Measurements from ENCODE around the gene RAP1GAP2. TPM values are rescaled to one million over a fixed set of nuclear protein-coding genes. Genes with fewer than 3 reads are reported as not detected.

RAP1GAP2 gene
- total RNA-seq, 1 experiment from 2014 or later = 72.8 TPM

DNA sequence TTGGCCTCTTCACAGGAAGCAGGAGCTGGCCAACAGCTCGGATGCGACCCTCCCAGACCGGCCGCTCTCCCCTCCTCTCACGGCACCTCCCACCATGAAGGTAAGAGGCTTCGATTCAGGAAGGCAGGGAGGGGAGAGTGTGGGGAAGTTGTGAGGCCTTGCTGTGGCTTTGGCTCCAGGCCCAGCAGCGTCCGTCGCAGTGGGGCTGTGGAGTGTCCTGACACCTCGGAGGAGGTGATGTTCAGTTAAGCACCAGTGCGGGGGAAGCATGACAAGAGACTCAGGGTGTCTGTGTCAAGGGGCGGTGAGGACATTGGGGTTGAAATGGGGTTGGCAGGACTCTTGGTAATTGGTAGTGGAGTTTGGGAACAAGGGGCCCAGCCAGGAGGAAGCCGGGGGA lies 109.0 kb downstream of the RAP1GAP2 start (continued):
- TF ChIP-seq, protein P1, sequence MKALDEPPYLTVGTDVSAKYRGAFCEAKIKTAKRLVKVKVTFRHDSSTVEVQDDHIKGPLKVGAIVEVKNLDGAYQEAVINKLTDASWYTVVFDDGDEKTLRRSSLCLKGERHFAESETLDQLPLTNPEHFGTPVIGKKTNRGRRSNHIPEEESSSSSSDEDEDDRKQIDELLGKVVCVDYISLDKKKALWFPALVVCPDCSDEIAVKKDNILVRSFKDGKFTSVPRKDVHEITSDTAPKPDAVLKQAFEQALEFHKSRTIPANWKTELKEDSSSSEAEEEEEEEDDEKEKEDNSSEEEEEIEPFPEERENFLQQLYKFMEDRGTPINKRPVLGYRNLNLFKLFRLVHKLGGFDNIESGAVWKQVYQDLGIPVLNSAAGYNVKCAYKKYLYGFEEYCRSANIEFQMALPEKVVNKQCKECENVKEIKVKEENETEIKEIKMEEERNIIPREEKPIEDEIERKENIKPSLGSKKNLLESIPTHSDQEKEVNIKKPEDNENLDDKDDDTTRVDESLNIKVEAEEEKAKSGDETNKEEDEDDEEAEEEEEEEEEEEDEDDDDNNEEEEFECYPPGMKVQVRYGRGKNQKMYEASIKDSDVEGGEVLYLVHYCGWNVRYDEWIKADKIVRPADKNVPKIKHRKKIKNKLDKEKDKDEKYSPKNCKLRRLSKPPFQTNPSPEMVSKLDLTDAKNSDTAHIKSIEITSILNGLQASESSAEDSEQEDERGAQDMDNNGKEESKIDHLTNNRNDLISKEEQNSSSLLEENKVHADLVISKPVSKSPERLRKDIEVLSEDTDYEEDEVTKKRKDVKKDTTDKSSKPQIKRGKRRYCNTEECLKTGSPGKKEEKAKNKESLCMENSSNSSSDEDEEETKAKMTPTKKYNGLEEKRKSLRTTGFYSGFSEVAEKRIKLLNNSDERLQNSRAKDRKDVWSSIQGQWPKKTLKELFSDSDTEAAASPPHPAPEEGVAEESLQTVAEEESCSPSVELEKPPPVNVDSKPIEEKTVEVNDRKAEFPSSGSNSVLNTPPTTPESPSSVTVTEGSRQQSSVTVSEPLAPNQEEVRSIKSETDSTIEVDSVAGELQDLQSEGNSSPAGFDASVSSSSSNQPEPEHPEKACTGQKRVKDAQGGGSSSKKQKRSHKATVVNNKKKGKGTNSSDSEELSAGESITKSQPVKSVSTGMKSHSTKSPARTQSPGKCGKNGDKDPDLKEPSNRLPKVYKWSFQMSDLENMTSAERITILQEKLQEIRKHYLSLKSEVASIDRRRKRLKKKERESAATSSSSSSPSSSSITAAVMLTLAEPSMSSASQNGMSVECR (CRISPR knock-in tag; IDR thresholded peaks at IDR 0.05; ENCODE audit: borderline replicate concordance) = no peak
- TF ChIP-seq, protein P2, sequence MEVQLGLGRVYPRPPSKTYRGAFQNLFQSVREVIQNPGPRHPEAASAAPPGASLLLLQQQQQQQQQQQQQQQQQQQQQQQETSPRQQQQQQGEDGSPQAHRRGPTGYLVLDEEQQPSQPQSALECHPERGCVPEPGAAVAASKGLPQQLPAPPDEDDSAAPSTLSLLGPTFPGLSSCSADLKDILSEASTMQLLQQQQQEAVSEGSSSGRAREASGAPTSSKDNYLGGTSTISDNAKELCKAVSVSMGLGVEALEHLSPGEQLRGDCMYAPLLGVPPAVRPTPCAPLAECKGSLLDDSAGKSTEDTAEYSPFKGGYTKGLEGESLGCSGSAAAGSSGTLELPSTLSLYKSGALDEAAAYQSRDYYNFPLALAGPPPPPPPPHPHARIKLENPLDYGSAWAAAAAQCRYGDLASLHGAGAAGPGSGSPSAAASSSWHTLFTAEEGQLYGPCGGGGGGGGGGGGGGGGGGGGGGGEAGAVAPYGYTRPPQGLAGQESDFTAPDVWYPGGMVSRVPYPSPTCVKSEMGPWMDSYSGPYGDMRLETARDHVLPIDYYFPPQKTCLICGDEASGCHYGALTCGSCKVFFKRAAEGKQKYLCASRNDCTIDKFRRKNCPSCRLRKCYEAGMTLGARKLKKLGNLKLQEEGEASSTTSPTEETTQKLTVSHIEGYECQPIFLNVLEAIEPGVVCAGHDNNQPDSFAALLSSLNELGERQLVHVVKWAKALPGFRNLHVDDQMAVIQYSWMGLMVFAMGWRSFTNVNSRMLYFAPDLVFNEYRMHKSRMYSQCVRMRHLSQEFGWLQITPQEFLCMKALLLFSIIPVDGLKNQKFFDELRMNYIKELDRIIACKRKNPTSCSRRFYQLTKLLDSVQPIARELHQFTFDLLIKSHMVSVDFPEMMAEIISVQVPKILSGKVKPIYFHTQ (CRISPR knock-in tag; IDR thresholded peaks at IDR 0.05) = no peak
- no peak for TF ChIP-seq JUN (CRISPR knock-in tag; IDR thresholded peaks at IDR 0.05)
- TF ChIP-seq, protein P3, sequence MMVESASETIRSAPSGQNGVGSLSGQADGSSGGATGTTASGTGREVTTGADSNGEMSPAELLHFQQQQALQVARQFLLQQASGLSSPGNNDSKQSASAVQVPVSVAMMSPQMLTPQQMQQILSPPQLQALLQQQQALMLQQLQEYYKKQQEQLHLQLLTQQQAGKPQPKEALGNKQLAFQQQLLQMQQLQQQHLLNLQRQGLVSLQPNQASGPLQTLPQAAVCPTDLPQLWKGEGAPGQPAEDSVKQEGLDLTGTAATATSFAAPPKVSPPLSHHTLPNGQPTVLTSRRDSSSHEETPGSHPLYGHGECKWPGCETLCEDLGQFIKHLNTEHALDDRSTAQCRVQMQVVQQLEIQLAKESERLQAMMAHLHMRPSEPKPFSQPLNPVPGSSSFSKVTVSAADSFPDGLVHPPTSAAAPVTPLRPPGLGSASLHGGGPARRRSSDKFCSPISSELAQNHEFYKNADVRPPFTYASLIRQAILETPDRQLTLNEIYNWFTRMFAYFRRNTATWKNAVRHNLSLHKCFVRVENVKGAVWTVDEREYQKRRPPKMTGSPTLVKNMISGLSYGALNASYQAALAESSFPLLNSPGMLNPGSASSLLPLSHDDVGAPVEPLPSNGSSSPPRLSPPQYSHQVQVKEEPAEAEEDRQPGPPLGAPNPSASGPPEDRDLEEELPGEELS (CRISPR knock-in tag; IDR thresholded peaks at IDR 0.05) = no peak

DNA sequence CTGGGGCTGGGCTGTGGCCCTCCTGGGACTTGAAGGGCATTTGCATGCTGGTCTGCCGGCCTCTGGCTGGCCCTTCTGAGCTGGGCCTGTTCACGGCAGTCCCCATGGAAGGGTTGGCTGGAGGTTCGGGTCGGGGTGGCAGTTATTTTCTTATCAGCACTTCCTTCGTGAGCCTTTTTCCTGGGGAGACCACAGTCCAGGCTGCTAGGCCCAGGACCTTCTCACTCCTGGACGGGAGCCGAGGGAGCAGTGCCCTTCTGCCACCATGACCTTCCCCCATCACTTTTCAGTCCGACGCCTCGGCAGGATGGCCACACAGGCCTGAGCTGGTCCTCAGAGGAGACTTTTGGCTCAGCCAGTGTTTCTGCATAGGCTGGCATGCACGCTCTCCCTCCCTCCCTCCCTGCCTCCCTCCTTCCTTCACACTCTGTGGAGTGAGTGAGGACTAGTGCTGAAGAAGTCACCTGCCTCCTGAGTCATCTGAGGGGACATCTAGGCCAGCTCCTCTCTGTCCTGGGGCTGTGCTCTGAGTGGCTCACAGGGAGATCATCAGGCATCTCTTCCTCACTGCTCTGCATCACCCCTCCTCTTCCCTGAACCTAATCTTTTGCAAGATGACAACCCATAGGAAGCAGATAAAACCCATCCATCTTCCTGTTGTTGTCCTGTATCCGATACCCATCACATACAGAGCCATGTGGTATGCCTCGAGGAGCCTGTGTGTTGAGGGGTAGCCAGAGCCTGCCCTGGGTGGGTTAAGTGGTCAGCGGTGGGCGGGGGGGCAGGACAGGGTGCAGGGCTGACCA lies 109.7 kb downstream of the RAP1GAP2 start:
- Mint-ChIP-seq H3K4me3 (no peak overlapping the region), H3K9me3 (peaks cover 17% of the 10 kb centered on the region), H3K27ac (no peak overlapping the region), H3K27me3 (ENCODE audit: low read depth) (no peaks in the 10 kb centered on the region), H3K4me1 (peaks cover 31% of the 10 kb centered on the region), H3K36me3 (peaks cover 43% of the 10 kb centered on the region)
- DNase-seq (ENCODE audit: low spot score) (no peak), ATAC-seq (no peak)
- ChIA-PET POLR2A (no interaction called here), CTCF (no interaction called here)
- TF ChIP-seq, protein P4, sequence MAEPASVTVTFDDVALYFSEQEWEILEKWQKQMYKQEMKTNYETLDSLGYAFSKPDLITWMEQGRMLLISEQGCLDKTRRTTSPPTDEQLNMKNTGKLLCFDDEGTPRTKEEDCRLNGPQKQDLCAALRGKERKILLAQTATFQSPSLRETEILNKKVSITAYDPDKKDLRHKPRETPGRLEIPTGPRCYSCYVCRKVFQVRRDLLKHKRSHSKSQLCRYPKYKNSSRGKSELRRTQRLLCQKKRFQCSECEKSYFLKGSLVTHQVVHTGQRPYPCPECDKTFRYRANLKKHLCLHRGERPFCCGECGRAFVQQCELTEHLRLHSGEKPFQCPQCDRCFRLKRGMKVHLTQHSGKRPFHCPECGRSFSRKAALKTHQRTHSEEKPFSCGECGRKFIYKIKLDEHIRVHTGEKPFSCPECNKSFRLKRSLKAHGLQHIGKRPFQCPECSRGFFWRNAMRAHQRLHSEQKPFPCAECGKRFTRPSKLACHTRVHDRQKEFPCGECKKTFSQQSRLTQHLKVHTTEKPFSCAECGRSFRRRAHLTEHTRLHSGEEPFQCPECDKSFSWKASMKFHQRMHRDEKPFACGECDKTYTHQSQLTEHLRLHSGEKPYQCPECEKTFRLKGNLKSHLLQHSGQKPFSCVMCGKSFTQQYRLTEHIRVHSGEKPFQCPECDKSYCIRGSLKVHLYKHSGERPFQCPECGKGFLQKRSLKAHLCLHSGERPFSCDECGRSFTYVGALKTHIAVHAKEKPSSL (CRISPR knock-in tag; conservative IDR thresholded peaks at IDR 0.05) = no peak
- TF ChIP-seq ZNF219 (CRISPR knock-in tag; IDR thresholded peaks at IDR 0.05; ENCODE audit: borderline replicate concordance) (no peak), ZNF416 (CRISPR knock-in tag; IDR thresholded peaks at IDR 0.05) (no peak), ELF4 (CRISPR knock-in tag; IDR thresholded peaks at IDR 0.05; ENCODE audit: low read depth) (no peak), MYBL2 (CRISPR knock-in tag; IDR thresholded peaks at IDR 0.05) (no peak), TEAD4 (CRISPR knock-in tag; IDR thresholded peaks at IDR 0.05) (no peak), NFATC4 (CRISPR knock-in tag; IDR thresholded peaks at IDR 0.05) (no peak)
- TF ChIP-seq, protein P5, sequence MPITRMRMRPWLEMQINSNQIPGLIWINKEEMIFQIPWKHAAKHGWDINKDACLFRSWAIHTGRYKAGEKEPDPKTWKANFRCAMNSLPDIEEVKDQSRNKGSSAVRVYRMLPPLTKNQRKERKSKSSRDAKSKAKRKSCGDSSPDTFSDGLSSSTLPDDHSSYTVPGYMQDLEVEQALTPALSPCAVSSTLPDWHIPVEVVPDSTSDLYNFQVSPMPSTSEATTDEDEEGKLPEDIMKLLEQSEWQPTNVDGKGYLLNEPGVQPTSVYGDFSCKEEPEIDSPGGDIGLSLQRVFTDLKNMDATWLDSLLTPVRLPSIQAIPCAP (CRISPR knock-in tag; IDR thresholded peaks at IDR 0.05) = no peak
- TF ChIP-seq, protein P6, sequence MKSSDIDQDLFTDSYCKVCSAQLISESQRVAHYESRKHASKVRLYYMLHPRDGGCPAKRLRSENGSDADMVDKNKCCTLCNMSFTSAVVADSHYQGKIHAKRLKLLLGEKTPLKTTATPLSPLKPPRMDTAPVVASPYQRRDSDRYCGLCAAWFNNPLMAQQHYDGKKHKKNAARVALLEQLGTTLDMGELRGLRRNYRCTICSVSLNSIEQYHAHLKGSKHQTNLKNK (CRISPR knock-in tag; IDR thresholded peaks at IDR 0.05) = no peak
- TF ChIP-seq, protein P7, sequence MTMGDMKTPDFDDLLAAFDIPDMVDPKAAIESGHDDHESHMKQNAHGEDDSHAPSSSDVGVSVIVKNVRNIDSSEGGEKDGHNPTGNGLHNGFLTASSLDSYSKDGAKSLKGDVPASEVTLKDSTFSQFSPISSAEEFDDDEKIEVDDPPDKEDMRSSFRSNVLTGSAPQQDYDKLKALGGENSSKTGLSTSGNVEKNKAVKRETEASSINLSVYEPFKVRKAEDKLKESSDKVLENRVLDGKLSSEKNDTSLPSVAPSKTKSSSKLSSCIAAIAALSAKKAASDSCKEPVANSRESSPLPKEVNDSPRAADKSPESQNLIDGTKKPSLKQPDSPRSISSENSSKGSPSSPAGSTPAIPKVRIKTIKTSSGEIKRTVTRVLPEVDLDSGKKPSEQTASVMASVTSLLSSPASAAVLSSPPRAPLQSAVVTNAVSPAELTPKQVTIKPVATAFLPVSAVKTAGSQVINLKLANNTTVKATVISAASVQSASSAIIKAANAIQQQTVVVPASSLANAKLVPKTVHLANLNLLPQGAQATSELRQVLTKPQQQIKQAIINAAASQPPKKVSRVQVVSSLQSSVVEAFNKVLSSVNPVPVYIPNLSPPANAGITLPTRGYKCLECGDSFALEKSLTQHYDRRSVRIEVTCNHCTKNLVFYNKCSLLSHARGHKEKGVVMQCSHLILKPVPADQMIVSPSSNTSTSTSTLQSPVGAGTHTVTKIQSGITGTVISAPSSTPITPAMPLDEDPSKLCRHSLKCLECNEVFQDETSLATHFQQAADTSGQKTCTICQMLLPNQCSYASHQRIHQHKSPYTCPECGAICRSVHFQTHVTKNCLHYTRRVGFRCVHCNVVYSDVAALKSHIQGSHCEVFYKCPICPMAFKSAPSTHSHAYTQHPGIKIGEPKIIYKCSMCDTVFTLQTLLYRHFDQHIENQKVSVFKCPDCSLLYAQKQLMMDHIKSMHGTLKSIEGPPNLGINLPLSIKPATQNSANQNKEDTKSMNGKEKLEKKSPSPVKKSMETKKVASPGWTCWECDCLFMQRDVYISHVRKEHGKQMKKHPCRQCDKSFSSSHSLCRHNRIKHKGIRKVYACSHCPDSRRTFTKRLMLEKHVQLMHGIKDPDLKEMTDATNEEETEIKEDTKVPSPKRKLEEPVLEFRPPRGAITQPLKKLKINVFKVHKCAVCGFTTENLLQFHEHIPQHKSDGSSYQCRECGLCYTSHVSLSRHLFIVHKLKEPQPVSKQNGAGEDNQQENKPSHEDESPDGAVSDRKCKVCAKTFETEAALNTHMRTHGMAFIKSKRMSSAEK (CRISPR knock-in tag; IDR thresholded peaks at IDR 0.05; ENCODE audit: borderline replicate concordance) = no peak
- TF ChIP-seq, protein P8, sequence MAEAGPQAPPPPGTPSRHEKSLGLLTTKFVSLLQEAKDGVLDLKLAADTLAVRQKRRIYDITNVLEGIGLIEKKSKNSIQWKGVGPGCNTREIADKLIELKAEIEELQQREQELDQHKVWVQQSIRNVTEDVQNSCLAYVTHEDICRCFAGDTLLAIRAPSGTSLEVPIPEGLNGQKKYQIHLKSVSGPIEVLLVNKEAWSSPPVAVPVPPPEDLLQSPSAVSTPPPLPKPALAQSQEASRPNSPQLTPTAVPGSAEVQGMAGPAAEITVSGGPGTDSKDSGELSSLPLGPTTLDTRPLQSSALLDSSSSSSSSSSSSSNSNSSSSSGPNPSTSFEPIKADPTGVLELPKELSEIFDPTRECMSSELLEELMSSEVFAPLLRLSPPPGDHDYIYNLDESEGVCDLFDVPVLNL (CRISPR knock-in tag; IDR thresholded peaks at IDR 0.05; ENCODE audit: borderline replicate concordance, low read depth) = no peak
